GM23338 (cell line): ENCODE results near the gene ASTN1. TPM values are rescaled to one million over a fixed set of nuclear protein-coding genes. Genes with fewer than 3 reads are reported as not detected.

ENCODE experiments used
- EZH2 ChIP-seq: fragments of 200-600 bp; sonication (generic); IDR thresholded peaks from one replicate; pipeline ENCODE4 v1.8.0; 2017; ENCODE audit warnings: antibody characterized with exemption, mild to moderate bottlenecking, low read depth; ENCODE audit not compliant: unreplicated experiment
- POLR2AphosphoS5 ChIP-seq: IDR thresholded peaks from 2 replicates; pipeline ENCODE4 v1.6.1; 2016; ENCODE audit warnings: antibody characterized with exemption, low read depth
- STAT1 ChIP-seq: IDR thresholded peaks from one replicate; pipeline ENCODE4 v1.6.1; 2016; ENCODE audit warnings: antibody characterized with exemption; ENCODE audit not compliant: unreplicated experiment
- polyA plus RNA-seq: library from polyadenylated mRNA; unstranded; fragments of >200 nt; fragmentation: Nextera tagmentation; extraction: Ambion mirVana; gene quantifications from 2 replicates; pipeline ENCODE4 v1.2.1, GENCODE V29; 2016
- total RNA-seq: library from RNA; depleted of rRNA; stranded (reverse); fragments of >200 nt; shearing (Covaris generic); gene quantifications from 2 replicates; pipeline ENCODE4 v1.2.3, GENCODE V29; 2014
- TF ChIP-seq, protein P1 (sequence below): IDR thresholded peaks from one replicate; pipeline ENCODE4 v1.6.1; 2018; ENCODE audit warnings: antibody characterized with exemption; ENCODE audit not compliant: unreplicated experiment
- TF ChIP-seq, protein P2 (sequence below): fragments of 250-450 bp; sonication (Bioruptor Pico); IDR thresholded peaks from 2 replicates; pipeline ENCODE4 v1.5.0; 2020; ENCODE audit warnings: mild to moderate bottlenecking, moderate library complexity

ASTN1 gene
- total and polyA plus RNA-seq, 2 experiments from 2014 or later: 2.0 to 5.2 TPM

- TF ChIP-seq, protein P1, sequence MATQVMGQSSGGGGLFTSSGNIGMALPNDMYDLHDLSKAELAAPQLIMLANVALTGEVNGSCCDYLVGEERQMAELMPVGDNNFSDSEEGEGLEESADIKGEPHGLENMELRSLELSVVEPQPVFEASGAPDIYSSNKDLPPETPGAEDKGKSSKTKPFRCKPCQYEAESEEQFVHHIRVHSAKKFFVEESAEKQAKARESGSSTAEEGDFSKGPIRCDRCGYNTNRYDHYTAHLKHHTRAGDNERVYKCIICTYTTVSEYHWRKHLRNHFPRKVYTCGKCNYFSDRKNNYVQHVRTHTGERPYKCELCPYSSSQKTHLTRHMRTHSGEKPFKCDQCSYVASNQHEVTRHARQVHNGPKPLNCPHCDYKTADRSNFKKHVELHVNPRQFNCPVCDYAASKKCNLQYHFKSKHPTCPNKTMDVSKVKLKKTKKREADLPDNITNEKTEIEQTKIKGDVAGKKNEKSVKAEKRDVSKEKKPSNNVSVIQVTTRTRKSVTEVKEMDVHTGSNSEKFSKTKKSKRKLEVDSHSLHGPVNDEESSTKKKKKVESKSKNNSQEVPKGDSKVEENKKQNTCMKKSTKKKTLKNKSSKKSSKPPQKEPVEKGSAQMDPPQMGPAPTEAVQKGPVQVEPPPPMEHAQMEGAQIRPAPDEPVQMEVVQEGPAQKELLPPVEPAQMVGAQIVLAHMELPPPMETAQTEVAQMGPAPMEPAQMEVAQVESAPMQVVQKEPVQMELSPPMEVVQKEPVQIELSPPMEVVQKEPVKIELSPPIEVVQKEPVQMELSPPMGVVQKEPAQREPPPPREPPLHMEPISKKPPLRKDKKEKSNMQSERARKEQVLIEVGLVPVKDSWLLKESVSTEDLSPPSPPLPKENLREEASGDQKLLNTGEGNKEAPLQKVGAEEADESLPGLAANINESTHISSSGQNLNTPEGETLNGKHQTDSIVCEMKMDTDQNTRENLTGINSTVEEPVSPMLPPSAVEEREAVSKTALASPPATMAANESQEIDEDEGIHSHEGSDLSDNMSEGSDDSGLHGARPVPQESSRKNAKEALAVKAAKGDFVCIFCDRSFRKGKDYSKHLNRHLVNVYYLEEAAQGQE: no peak
- TF ChIP-seq EZH2 (no peak), POLR2AphosphoS5 (no peak), STAT1 (no peak)
- TF ChIP-seq, protein P2, sequence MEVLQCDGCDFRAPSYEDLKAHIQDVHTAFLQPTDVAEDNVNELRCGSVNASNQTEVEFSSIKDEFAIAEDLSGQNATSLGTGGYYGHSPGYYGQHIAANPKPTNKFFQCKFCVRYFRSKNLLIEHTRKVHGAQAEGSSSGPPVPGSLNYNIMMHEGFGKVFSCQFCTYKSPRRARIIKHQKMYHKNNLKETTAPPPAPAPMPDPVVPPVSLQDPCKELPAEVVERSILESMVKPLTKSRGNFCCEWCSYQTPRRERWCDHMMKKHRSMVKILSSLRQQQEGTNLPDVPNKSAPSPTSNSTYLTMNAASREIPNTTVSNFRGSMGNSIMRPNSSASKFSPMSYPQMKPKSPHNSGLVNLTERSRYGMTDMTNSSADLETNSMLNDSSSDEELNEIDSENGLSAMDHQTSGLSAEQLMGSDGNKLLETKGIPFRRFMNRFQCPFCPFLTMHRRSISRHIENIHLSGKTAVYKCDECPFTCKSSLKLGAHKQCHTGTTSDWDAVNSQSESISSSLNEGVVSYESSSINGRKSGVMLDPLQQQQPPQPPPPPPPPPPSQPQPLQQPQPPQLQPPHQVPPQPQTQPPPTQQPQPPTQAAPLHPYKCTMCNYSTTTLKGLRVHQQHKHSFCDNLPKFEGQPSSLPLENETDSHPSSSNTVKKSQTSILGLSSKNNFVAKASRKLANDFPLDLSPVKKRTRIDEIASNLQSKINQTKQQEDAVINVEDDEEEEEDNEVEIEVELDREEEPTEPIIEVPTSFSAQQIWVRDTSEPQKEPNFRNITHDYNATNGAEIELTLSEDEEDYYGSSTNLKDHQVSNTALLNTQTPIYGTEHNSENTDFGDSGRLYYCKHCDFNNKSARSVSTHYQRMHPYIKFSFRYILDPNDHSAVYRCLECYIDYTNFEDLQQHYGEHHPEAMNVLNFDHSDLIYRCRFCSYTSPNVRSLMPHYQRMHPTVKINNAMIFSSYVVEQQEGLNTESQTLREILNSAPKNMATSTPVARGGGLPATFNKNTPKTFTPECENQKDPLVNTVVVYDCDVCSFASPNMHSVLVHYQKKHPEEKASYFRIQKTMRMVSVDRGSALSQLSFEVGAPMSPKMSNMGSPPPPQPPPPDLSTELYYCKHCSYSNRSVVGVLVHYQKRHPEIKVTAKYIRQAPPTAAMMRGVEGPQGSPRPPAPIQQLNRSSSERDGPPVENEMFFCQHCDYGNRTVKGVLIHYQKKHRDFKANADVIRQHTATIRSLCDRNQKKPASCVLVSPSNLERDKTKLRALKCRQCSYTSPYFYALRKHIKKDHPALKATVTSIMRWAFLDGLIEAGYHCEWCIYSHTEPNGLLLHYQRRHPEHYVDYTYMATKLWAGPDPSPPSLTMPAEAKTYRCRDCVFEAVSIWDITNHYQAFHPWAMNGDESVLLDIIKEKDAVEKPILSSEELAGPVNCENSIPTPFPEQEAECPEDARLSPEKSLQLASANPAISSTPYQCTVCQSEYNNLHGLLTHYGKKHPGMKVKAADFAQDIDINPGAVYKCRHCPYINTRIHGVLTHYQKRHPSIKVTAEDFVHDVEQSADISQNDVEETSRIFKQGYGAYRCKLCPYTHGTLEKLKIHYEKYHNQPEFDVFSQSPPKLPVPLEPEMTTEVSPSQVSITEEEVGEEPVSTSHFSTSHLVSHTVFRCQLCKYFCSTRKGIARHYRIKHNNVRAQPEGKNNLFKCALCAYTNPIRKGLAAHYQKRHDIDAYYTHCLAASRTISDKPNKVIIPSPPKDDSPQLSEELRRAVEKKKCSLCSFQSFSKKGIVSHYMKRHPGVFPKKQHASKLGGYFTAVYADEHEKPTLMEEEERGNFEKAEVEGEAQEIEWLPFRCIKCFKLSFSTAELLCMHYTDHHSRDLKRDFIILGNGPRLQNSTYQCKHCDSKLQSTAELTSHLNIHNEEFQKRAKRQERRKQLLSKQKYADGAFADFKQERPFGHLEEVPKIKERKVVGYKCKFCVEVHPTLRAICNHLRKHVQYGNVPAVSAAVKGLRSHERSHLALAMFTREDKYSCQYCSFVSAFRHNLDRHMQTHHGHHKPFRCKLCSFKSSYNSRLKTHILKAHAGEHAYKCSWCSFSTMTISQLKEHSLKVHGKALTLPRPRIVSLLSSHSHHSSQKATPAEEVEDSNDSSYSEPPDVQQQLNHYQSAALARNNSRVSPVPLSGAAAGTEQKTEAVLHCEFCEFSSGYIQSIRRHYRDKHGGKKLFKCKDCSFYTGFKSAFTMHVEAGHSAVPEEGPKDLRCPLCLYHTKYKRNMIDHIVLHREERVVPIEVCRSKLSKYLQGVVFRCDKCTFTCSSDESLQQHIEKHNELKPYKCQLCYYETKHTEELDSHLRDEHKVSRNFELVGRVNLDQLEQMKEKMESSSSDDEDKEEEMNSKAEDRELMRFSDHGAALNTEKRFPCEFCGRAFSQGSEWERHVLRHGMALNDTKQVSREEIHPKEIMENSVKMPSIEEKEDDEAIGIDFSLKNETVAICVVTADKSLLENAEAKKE: no peak
These were observed 19.1 kb downstream of the ASTN1 start (continued) for GRCh38 chr1:177145106-177146070.
